ENCODE measurements around the gene GULP1. TPM values are rescaled to one million over a fixed set of nuclear protein-coding genes. Genes with fewer than 3 reads are reported as not detected.

The GULP1 gene
- total RNA-seq, 1 donor from 2014 or later, result 70.1 TPM

DNA sequence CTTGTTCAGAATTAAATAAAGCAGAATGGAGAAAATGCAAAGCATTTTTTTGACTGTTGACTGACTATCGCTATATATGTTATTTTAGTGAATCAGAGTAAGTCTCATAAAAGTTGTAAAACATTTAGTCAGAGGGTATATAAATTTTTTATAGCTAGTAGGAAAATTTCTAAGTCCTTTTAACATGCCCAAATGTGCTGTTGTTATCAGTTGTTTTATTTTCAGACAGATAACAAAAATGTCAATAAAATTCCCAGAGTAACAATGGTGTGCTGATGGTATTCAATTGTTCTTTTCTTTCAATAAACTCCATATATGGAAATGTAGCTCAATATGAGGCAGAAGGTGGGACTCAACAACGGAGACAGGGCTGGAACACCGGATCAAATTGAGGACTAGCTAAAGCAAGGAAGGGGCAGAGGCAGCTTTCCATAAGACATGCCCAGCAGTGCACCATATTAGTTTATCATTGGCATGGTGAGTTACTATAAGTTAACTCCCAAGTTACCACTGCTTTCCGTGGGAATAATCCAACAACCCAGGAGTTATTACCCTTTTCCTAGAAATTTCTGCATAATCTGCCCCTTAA is 26.6 kb downstream of the GULP1 start:
- ATAC-seq (no peak), DNase-seq (ENCODE audit: low spot score) (no peak)
- intact Hi-C loops (cut with DNase I), result no loop called here

DNA sequence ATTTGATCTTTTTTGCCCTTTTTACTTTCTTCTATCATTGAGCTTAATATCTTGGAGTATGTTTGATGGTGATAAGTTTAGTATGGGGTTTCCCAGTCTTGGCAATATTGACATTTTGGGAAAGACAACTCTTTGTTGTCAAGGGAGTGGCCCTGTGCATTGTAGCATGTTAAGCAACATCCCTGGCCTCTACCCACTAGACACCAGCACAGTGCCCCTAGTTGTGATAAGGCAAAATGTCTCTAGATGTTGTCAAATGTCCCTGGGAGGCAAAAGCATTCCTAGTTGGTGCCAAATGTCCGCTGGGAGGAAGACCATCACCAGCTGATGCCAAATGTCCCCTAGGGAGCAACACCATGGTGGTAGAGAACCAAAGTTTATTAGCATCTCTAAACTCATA is 28.2 kb downstream of the GULP1 start:
- intact Hi-C loops (cut with DNase I), result no loop called here
- no peak for ATAC-seq
- DNase-seq (ENCODE audit: low spot score), result no peak

DNA sequence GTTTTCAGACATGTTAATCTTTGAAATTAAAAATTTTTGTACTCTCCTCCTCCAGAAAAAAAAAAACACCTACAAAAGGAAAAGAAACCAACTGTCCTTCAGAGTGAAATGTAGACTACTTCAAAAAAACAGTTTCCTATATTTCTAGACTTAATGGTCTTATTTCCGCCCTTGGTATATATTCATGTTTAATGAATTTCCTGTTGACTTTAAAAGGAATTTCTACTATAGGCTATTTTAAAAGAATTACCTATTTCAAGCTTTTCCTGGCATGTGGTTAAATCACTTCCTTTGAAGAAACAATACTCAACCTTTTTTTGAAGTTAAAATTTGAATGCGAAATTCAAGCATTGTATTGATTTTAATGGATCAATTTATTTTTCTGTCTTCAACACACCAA is 29.2 kb downstream of the GULP1 start:
- no peak for ATAC-seq
- intact Hi-C loops (cut with DNase I), result no loop called here
- DNase-seq (ENCODE audit: low spot score), result no peak

DNA sequence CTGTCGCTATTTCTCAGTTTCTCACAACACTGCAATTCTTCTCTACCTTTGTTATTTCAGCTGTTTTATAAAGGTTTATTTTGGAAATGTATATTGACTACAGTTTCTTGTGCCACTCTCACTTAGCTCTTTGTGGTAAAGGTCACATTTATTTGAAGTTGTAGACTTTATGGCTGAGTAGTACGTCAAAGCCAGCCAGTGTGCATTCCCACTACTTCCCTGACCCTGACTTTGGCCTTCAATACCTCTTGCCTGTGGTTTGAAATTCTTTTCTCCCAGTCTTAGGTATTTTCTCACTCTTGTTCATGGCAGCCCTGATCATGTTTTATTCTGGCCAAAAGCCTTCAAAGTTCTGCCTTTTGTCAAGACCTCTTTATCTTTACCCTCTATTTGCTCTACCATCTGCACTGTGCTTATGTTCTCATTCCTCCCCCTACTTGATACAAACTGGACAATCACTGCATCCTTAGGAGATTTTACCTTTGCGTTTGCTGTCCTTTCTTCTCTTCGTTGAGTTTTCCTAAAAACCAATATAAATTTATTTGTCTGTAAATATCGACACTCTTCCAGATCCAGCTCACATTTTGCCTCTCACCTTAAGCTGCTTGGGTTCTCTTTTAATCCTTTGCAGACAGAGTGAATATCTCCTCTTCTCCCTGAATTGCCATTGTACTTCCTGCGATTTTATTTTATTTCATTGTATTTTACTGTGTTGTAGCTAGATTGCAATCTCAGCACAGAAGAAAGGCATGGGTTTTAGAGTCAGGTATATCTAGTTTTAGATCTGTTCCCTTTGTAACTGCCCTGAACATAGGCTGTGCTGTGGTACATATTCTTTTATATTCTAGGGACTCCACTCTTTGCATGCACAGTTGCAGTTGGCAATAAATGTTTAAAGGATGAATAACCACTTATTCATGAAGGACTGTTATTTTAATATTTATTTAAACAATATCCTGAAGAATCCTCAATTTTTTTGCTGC is 31.2 kb downstream of the GULP1 start:
- DNase-seq (ENCODE audit: low spot score), result no peak
- no peak for ATAC-seq
- intact Hi-C loops (cut with DNase I), result no loop called here

DNA sequence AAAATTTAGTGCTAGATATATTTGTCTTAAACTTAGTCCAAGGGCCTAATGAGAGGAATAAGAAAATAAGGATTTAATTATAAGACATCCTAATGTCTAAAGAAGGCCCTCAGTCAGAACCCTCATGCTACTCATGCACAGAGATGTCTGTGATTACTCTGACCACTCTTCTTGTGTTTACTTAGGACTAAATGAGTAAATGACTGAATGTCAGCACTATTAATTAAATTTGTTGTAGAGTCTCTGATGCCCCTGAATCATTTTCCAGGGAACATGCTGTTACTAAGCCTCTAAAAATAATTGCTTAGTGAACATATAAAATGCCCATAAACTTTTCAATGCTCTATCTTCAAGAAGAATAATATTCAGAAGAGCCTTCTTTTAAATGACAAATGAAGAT is 32.4 kb downstream of the GULP1 start:
- DNase-seq (ENCODE audit: low spot score) (no peak), ATAC-seq (no peak)
- intact Hi-C loops (cut with DNase I), result no loop called here

DNA sequence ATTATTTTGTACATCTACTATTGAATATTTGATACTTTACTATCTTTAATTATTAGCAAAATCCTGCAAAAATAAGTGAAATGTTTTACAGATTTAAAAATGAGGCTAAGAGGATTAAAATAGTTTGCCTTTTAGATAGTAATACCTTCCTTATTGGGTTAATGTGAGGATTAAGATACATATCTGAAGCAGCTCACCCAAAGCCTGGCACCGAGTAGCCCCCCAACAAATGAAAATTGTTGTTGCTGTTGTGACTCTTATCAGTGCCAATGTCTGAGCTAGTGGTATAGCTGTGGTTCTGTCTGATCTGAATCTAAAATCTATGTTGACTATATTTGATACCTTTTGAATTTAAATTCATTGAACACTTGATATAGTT is 34.6 kb downstream of the GULP1 start:
- no peak for ATAC-seq
- intact Hi-C loops (cut with DNase I), result no loop called here
- DNase-seq (ENCODE audit: low spot score), result no peak

DNA sequence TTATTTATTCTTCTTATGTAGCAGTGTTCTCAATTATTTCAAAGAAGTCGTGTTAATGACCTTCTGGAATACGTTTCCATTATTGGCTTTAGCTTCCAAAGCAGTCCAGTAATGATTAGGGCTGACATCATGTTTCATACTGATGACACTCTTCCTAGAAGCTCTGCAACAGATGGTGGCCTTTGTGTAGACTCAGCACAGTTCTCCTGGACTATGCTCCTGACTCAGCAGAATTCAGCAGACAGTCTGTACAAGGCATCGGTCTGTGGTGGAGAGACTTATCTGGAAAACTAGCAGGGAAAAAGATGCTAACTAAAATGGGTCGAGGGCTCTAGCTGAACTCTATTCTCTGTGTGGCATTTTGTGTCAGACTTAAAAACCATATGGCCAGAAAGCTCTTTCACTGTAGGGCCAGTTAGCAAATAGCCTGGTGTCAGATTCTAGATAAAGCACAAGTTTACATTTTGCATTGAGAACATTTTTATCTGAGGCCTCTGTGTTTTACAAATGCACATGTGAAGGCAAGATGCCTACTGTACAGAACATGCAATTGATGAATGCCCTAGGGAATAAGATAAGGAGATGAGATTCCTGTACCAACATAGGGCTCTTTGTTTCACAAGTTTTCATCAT is 35.1 kb downstream of the GULP1 start:
- peak; percentile 65 for ATAC-seq
- DNase-seq (ENCODE audit: low spot score), result no peak
- intact Hi-C loops (cut with DNase I), result no loop called here

DNA sequence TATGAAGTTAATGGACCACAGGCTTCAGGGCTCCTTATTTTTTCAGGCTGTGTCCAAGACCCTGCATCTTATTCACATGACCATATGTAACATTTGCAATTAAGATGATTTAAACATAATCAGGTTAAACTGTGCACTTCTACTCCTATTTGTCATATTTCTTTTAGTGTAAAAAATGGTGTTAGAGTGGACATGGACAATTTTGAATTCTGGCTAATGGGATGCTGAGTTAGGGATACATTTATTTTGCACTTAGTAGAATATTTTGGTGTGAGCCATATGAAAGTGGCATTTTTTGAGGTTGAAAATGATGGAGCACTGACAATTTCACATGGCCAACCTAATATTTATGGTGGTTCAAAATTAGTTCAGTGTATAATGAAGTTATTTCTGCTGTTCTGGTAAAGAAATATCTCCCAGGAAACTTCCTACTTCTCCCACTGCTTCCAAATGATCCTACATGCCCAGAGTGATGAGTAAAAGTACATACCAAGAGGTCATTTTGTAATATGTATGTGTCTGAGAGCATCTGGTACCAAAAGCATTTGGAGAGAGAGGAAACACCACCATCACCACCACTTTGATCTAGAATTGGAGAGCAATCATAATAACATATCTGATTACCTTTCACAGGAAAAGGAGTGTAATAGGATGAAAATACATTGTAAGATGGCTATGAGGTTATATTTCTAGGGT is 36.0 kb downstream of the GULP1 start:
- intact Hi-C loops (cut with DNase I), result no loop called here
- no peak for DNase-seq (ENCODE audit: low spot score)
- ATAC-seq, result no peak

DNA sequence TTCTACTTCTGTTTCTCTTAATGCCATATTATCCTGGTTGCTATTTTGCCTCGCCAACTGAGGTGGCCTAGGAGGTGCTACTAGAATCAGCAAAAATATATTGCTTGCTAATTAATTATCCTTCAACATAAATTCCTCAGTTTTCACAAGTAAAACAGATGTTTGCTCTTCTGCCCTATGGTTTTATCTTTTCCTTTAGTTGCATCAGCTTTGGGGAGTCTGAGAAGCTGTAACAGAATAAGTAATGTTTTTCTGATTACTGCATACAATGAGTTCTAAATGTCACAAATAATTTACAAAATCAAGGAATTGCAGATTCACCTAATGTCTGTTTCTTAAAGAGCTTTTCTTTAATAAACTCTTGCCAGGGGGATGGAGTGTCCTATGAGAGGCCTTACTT is 36.7 kb downstream of the GULP1 start:
- ATAC-seq (no peak), DNase-seq (ENCODE audit: low spot score) (no peak)
- intact Hi-C loops (cut with DNase I), result no loop called here

DNA sequence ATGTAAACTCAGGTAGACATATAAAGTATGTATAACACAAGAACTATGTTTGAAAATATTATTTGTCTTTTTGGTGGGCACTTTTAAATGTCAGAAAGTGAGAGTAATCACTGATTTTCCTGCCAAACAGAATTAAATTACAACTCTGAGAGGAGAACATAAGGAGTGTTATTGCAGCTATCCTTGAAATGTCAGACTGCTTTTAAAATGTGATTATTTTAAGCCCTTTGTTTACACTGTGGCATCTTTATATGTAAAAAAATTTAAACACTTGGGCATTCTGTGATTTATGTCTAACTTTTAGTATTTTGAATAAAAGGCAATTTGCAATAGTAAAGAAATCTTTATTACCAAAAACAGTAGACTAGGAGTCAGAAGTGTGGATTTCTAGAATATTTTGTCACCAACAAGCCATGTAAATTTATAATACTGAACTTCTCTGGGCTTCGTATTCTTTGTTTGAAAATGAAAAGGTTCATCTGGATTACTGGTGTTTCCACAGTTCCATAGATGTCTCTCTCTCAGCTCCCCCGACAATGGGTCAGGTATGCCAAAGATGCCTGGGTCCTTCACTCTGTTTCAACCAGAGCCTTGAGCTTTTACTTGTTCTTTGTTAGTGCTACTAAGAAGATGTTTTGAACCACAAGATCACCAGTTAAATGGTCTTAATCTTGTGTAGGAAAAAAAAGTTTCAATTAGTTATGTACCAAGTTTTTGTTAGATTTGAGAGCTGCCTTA is 38.8 kb downstream of the GULP1 start:
- intact Hi-C loops (cut with DNase I), result no loop called here
- DNase-seq (ENCODE audit: low spot score), result no peak
- ATAC-seq, result no peak

DNA sequence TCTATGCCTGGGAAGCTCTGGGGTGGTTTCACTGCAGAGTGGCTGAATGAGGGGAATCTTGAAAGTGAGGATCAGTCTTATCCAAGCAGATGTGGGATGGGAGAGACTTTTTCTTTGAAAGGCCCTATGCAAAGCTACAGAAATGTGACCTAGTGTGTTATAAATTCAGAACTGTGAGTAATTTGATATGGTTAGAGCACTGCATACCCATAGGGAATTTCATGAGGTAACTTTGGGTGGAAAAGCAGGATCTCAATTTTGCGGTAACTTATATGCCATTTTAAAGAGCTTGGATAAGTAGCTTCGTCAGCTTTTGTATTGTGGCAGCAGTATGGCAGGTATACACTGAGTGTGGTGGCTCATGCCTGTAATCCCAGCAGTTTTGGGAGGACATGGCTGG is 40.9 kb downstream of the GULP1 start:
- no peak for DNase-seq (ENCODE audit: low spot score)
- ATAC-seq, result no peak
- intact Hi-C loops (cut with DNase I), result no loop called here

DNA sequence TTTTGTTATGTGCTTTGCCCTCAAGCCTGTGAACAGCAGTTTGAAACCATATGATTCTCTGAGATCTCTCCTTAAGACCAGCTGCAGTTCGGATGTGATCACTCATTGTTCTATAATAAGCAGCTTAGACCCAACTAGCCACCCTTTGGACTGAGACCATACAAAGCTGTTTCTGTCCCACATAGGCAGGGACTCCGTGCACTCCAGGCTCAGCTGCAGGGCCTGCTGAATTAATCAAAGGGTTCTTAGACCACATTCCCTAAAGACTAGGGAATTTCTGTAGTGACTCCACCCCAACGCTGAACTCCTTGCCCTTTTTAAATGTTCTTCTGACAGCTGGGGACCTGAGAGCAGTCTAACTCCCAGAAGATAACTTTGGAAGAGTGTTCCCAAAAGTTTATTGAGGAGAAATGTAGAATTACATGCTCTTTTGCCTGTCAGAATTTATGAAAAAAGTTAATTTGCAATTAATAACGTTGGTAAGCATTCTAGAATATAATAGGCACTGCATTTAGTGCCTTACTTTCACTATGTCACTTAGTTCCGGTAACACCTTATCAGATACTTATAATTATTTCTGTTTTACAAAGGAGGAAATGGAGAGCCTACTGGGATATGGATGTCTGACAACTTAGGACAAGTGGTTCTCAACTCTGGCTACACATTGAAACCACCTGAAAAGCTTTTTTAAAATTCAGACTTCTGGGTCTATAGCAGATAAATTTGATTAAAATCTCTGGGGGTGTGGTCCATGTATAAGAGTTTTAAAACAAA is 42.3 kb downstream of the GULP1 start:
- ATAC-seq (peak; percentile 94), DNase-seq (ENCODE audit: low spot score) (no peak)

DNA sequence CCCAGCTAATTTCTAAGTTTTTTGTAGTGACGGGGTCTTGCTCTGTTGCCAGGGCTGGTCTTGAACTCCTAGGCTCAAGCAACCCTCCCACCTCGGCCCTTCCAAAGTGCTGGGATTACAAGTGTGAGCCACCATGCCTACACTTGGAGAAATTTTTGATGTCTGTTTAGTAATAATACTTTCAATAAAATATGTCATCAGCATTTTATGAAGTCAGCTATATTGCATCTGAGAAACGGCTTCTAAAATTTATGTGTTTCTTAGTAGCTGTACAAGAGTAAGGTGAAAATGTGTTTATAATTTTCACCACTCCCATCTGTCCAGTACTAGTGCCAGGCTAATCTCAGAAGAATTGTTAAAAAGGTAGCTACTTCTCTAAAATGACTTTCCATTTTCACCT is 46.8 kb downstream of the GULP1 start:
- DNase-seq (ENCODE audit: low spot score), result no peak
- intact Hi-C loops (cut with DNase I), result no loop called here
- no peak for ATAC-seq

More for the DNA sequence above, 42.3 kb downstream of the GULP1 start:
- intact Hi-C loops (cut with DNase I), result no loop called here

DNA sequence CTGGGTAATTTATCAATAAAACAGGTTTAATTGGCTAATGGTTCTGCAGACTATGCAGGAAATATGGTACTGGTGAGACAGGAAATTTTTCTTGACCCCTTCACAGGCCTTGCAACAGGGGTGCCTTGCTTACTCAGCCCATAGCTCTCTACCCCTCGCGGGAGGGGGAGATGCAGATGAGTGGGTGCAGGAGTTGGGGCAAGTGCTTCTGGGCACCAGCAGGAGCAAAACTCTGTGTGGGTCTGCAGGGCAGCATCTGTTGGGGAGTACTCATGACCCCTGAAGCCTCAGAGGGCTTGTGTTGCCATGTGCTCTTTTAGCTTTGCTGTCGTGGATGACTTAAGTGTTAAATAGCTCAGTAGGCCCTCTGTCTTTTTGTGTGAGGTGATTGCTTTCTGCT is 48.6 kb downstream of the GULP1 start:
- DNase-seq (ENCODE audit: low spot score) (no peak), ATAC-seq (no peak)
- intact Hi-C loops (cut with DNase I), result no loop called here

DNA sequence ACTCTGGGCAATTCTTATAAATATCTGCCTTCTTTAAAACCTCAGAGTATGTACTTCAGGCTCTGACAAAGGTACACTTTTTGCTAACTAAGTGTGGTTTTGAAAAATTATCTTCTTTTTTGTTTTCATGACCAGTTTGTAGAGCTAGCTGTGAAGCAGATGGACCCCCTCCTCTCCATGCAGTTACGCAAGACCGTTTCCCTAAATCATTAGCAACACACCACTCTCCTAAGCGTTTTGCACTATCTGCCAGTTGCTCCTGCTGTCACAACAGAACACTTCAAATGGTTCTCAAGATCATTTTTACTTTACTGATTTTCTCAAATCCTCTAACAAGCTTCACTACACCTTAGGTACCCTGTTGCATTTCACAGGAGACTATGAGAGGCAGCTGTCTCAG is 53.3 kb downstream of the GULP1 start:
- DNase-seq (ENCODE audit: low spot score) (no peak), ATAC-seq (peak; percentile 69)
- intact Hi-C loops (cut with DNase I), result no loop called here

DNA sequence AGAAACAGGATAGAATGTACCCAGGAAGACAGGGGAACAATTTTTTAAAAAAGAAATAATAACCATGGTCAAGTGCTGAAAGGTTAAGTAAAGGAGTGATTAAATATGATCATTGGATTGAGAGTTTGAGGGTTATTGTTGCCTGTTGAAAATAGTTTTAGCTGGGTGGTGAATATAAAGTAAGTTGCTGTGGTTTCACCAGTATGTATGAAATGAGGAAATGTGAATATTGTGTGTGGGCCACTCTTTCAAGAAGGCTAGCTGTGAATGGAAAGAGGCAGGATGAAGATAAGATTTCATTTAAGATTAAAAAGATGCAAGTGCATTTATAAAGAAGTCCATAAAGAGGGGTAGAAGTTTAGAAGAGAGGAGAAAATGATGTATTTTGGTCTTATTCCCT is 53.8 kb downstream of the GULP1 start:
- no peak for ATAC-seq
- intact Hi-C loops (cut with DNase I), result no loop called here
- no peak for DNase-seq (ENCODE audit: low spot score)

DNA sequence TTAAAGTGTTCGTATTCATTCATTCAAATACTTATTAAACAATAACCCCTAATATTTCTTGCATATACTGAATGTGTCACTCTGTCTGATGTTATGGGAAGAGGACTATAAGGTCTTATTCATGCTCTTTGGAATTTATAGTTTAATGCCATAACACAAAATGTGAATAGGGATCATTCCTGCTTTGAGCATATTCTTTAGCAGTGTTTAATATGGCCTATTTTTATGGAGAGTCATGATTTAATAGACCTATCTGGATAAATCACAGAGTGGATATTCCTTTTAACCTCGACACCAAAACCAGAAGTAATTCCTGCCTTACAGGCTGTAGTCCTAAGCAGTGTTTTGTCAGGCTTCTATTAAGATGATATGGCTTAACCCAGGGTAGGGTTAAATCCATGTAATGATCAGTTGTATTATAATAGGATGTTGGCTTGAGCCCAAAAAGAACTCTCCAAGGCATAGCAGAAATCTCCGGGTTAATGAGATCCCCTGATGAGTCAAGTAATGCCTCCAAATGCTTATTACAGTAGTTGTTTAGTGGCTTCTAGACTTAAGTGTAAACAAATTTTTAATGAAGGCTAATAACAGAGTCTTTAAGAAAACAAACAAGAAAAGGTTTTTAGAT is 54.3 kb downstream of the GULP1 start:
- ATAC-seq (no peak), DNase-seq (ENCODE audit: low spot score) (no peak)
- intact Hi-C loops (cut with DNase I), result no loop called here

DNA sequence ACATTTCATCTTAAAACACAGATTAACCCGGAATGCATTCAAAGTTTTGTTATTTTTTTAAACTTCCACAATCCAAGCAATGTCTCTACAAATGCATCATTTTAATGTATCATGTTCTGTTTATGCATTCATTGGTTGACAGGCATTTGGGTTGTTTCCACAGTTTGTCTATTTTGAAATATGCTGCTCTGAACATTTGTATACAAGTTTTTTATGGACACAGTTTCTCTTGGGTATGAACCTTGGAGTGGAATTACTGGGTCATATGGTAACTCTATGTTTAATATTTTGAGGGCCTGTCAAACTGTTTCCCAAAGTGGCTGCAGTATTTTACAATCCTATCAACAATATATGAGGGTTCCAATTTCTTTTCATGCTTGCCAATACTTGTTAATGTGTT is 57.3 kb downstream of the GULP1 start:
- DNase-seq (ENCODE audit: low spot score) (no peak), ATAC-seq (no peak)
- intact Hi-C loops (cut with DNase I), result no loop called here

Data from sciatic nerve (tissue), 2 donors.